Measurements from ENCODE around the gene EFCAB13.
"Not testable (repeated sequence)": the region's sequence is repeated elsewhere in the genome, so short reads cannot be mapped to it uniquely, and the experiment has no call there.

Gene EFCAB13

DNA sequence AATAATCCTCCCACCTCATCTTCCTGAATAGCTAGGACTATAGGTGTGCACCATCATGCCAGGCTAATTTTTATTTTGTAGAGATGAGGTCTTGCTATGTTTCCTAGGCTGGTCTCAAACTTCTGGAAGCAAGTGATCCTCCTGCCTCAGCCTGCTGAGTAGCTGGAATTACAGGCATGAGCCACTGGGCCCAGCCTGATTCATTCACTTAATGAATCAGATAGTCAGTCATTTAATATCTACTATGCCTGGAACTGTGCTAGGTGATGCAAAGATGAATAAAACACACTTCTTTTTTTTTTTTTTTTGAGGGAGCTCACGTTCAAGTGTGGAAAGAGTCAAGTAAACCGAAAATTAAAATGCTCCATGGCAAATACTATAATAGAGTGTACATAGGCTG lies 39.4 kb downstream of the EFCAB13 start:
- intact Hi-C loops (cut with DNase I; ENCODE audit: low total_unique reads) = no loop called here

DNA sequence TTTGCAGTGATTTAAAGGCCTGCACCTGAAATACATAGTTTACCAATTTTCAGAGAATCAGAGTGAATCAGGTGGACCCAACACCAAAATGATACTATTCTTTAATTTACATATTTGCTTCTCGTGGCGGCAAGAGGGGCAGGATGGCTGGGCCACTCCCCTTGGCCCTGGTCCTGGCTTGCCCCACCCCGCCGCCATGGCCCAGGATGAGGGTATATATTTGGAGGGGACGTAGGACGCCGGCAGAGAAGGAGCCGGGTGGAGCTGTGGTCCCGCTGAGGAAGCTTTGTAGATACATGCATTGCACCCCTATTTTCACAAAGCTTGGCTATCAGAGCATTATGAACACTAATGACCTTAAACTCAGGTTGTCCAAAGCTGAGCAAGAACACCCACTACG lies 43.5 kb downstream of the EFCAB13 start:
- DNase-seq = no peak
- intact Hi-C loops (cut with DNase I; ENCODE audit: low total_unique reads) = no loop called here
- Histone ChIP-seq H3K4me3 (no peak overlapping the region), H3K9me3 (peaks cover 0 to 2% (median 0%) of the 10 kb centered on the region in 3 donors), H3K27ac (no peak overlapping the region), H3K4me1 (no peaks in the 10 kb centered on the region), H3K27me3 (no peaks in the 10 kb centered on the region), H3K36me3 (no peaks in the 10 kb centered on the region)
- TF ChIP-seq CTCF (IDR thresholded peaks at IDR 0.05) = no peak

More for the DNA sequence above, 39.4 kb downstream of the EFCAB13 start:
- H3K27ac ChIP-seq = no peak overlapping the region
- peaks cover 0 to 4% (median 0%) of the 10 kb centered on the region in 3 donors for H3K36me3 ChIP-seq
- H3K9me3 ChIP-seq = no peaks in the 10 kb centered on the region
- H3K4me1 ChIP-seq = no peaks in the 10 kb centered on the region
- no peak for TF ChIP-seq CTCF (IDR thresholded peaks at IDR 0.05)
- no peaks in the 10 kb centered on the region for H3K27me3 ChIP-seq
- DNase-seq = no peak
- no peak overlapping the region for H3K4me3 ChIP-seq

DNA sequence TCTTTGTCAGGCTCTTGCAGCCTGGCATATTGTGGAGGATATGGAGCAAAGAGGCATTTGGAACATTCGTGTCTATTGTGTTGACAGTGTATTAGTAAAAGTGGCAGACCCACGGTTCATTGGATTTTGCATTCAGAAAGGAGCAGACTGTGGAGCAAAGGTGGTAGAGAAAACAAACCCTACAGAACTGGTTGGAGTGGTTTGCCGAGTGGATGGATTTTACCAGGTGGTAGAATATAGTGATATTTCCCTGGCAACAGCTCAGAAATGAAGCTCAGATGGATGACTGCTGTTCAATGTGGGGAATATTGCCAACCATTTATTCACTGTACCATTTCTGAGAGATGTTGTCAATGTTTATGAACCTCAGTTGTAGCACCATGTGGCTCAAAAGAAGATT lies 44.5 kb downstream of the EFCAB13 start:
- Histone ChIP-seq H3K27ac (no peak overlapping the region), H3K36me3 (peaks cover 0 to 10% (median 1%) of the 10 kb centered on the region in 3 donors), H3K27me3 (no peaks in the 10 kb centered on the region), H3K9me3 (peaks cover 0 to 9% (median 5%) of the 10 kb centered on the region in 3 donors), H3K4me1 (no peaks in the 10 kb centered on the region), H3K4me3 (no peak overlapping the region)
- TF ChIP-seq CTCF (IDR thresholded peaks at IDR 0.05) = no peak
- no peak for DNase-seq
- intact Hi-C loops (cut with DNase I; ENCODE audit: low total_unique reads) = no loop called here

- H3K4me3 ChIP-seq; DNase-seq; H3K27ac ChIP-seq; H3K27me3 ChIP-seq; H3K4me1 ChIP-seq; H3K9me3 ChIP-seq; intact Hi-C loops (cut with DNase I; ENCODE audit: low total_unique reads): not testable (repeated sequence)
- peaks cover 0 to 12% (median 3%) of the 10 kb centered on the region in 3 donors for H3K36me3 ChIP-seq
Measured at GRCh38 chr17:47370899-47371298, 47.1 kb downstream of the EFCAB13 start.

DNA sequence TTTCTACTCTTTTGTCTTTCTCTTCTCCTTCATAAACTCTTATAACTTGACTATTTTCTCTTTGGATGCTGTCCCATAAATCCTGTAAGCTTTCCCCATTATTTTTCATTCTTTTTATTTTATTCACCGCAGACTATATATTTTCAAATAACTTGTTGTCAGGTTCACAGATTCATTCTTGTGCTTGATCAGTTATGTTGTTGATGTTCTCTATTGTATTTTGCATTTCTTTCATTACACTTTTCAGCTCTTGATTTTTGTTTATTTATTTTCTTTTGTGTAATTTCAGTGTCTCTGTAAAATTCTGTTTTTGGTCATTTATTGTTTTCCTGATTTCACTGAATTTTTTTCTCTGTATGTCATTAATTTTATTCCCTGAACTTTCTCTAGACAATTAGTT lies 49.2 kb downstream of the EFCAB13 start:
- Histone ChIP-seq H3K4me1 (no peaks in the 10 kb centered on the region), H3K36me3 (peaks cover 0 to 12% (median 3%) of the 10 kb centered on the region in 3 donors), H3K27me3 (no peaks in the 10 kb centered on the region), H3K9me3 (peaks cover 0 to 9% (median 7%) of the 10 kb centered on the region in 3 donors), H3K27ac (no peak overlapping the region), H3K4me3 (no peak overlapping the region)
- intact Hi-C loops (cut with DNase I; ENCODE audit: low total_unique reads) = no loop called here
- DNase-seq = no peak
- TF ChIP-seq CTCF (IDR thresholded peaks at IDR 0.05) = no peak

DNA sequence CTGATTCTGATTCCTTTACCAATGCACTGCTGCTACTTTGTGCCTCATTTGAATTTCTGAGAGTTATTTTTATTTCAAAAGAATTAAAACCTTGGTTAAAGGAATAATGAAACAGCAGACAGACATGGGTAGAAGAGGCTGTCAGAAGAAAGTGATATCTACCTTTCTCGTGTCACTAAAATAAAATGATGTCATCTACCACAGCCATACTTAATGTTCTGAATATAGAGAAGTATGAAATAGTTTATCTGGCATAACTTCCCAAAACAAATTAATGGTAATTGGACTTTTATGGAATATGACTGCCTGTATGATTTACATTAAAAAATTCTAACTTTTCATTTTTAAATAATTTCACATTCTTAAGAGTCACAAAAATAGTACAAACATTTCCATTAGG lies 52.5 kb downstream of the EFCAB13 start:
- Histone ChIP-seq H3K9me3 (peaks cover 0 to 9% (median 7%) of the 10 kb centered on the region in 3 donors), H3K27ac (no peak overlapping the region), H3K4me1 (no peaks in the 10 kb centered on the region), H3K36me3 (peaks cover 0 to 12% (median 3%) of the 10 kb centered on the region in 3 donors), H3K27me3 (no peaks in the 10 kb centered on the region), H3K4me3 (no peak overlapping the region)
- intact Hi-C loops (cut with DNase I; ENCODE audit: low total_unique reads) = no loop called here
- DNase-seq = no peak
- no peak for TF ChIP-seq CTCF (IDR thresholded peaks at IDR 0.05)

Data from tibial artery (tissue), 4 donors.